ENCODE data around the gene GID8. TPM values are rescaled to one million over a fixed set of nuclear protein-coding genes. Genes with fewer than 3 reads are reported as not detected.

Gene GID8
- total and polyA plus RNA-seq, 2 of the 13 experiments (the other 11 are each of a cell fraction or from before 2014, with no cell fraction given) = 39.6 to 59.8 TPM

DNA sequence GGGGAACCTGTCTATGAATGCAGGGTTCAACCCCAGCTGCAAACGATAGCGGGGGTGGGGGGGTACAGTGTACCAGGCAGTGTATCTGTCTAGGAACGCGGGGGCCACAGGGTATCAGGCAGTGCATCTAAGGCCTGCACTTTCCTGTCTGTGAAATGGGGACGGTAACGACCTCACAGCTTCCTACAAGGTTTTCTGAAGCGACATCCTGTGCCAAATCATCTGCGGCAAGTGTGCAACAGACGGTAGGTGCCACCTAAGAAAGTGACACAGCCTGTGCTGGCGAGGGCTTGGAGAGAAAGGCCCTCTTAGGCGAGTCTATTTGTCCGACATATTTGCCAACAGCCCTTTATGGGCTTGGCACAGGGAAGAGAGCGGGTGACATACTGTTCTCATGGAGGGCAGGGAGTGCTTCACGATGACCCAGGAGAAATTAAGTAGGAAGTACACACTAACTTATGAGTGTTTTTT, 15.5 kb upstream of the GID8 start:
- Histone ChIP-seq H3K27ac (ENCODE audit: extremely low read length, insufficient read depth, low read length) (peak overlapping the region; percentile 90), H3K4me3 (replicated peaks in 1 of 3; ENCODE audit: insufficient read depth in 1 of 3, low read depth in 2 of 3, low read length in 3 of 3) (peak overlapping the region in 1 of 3 experiments; percentile 97; a peak in 1 of 6 replicates), H3K27me3 (ENCODE audit: control insufficient read depth in 1 of 2, insufficient read depth in 2 of 2, low read length in 2 of 2) (peaks cover 0 to 5% of the 10 kb centered on the region in 2 experiments; a peak in 1 of 5 replicates), H3K79me2 (ENCODE audit: insufficient read depth, low read length) (peaks cover 99% of the 10 kb centered on the region), H3K4me2 (ENCODE audit: low read depth, low read length) (peak overlapping the region; percentile 89), H3K4me1 (ENCODE audit: insufficient read depth, low read length) (peaks cover 70% of the 10 kb centered on the region), H3K36me3 (replicated peaks in 1 of 2; ENCODE audit: control insufficient read depth in 1 of 2, insufficient read depth in 2 of 2, low read length in 2 of 2) (peaks cover 0 to 7% of the 10 kb centered on the region in 2 experiments; a peak in 1 of 5 replicates), H3K9me3 (ENCODE audit: low read length) (no peaks in the 10 kb centered on the region), H3K9ac (ENCODE audit: insufficient read depth, low read depth, low read length) (peak overlapping the region; percentile 98), H4K20me1 (ENCODE audit: insufficient read depth, low read length) (peaks cover 76% of the 10 kb centered on the region), H2AFZ (ENCODE audit: low read length) (no peak overlapping the region)
- BruUV-seq (replicated peaks) = no TSS peak
- intact Hi-C loops (cut with micrococcal nuclease; ENCODE audit: unreplicated experiment) = no loop called here
- ChIA-PET CTCF (ENCODE audit: low intra/inter-chr PET ratio, low total read pairs) (no interaction called here), POLR2A (interaction anchor here (0.6 to 6.4 kb wide), 5 partner anchors 9 to 48 kb away, joined by 3 to 118 read pairs (median 14); partner anchors contain the start of genes GID8 and SLC17A9)
- in situ Hi-C loops (cut with HindIII; ENCODE audit: extremely low pct_ligation_motif_present, low pct_unique_long_range_greater_than_20kb) = no loop called here
- DNase-seq (ENCODE audit: low spot score) (no peak), ATAC-seq (no peak), FAIRE-seq (no peak)
- 83% methylated on average over 14 of the region's 14 CpGs for WGBS (ENCODE audit: low lambda C conversion rate)
- TF ChIP-seq, protein P1, sequence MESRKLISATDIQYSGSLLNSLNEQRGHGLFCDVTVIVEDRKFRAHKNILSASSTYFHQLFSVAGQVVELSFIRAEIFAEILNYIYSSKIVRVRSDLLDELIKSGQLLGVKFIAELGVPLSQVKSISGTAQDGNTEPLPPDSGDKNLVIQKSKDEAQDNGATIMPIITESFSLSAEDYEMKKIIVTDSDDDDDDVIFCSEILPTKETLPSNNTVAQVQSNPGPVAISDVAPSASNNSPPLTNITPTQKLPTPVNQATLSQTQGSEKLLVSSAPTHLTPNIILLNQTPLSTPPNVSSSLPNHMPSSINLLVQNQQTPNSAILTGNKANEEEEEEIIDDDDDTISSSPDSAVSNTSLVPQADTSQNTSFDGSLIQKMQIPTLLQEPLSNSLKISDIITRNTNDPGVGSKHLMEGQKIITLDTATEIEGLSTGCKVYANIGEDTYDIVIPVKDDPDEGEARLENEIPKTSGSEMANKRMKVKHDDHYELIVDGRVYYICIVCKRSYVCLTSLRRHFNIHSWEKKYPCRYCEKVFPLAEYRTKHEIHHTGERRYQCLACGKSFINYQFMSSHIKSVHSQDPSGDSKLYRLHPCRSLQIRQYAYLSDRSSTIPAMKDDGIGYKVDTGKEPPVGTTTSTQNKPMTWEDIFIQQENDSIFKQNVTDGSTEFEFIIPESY (CRISPR knock-in tag; IDR thresholded peaks at IDR 0.05) = peak; percentile 19; the same call in 1 of the 2 replicates
- TF ChIP-seq, protein P2, sequence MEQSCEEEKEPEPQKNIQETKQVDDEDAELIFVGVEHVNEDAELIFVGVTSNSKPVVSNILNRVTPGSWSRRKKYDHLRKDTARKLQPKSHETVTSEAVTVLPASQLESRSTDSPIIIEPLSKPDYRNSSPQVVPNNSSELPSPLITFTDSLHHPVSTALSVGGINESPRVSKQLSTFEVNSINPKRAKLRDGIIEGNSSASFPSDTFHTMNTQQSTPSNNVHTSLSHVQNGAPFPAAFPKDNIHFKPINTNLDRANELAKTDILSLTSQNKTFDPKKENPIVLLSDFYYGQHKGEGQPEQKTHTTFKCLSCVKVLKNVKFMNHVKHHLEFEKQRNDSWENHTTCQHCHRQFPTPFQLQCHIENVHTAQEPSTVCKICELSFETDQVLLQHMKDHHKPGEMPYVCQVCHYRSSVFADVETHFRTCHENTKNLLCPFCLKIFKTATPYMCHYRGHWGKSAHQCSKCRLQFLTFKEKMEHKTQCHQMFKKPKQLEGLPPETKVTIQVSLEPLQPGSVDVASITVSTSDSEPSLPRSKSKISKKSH (CRISPR knock-in tag; IDR thresholded peaks at IDR 0.05; ENCODE audit: borderline replicate concordance) = 0 out of 2 replicates have a peak, but pooled peaks have one; percentile 43
- TF ChIP-seq, protein P3, sequence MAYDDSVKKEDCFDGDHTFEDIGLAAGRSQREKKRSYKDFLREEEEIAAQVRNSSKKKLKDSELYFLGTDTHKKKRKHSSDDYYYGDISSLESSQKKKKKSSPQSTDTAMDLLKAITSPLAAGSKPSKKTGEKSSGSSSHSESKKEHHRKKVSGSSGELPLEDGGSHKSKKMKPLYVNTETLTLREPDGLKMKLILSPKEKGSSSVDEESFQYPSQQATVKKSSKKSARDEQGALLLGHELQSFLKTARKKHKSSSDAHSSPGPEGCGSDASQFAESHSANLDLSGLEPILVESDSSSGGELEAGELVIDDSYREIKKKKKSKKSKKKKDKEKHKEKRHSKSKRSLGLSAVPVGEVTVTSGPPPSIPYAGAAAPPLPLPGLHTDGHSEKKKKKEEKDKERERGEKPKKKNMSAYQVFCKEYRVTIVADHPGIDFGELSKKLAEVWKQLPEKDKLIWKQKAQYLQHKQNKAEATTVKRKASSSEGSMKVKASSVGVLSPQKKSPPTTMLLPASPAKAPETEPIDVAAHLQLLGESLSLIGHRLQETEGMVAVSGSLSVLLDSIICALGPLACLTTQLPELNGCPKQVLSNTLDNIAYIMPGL (CRISPR knock-in tag; IDR thresholded peaks at IDR 0.05; ENCODE audit: borderline replicate concordance in 1 of 2, low read depth in 1 of 2) = 0 out of 4 replicates have a peak, but pooled peaks of 1 of the 2 experiments have one; percentile 3
- peak; percentile 91; the same call in 1 of the 2 replicates for TF ChIP-seq ZNF572 (CRISPR knock-in tag; IDR thresholded peaks at IDR 0.05)
- TF ChIP-seq ZNF563 (CRISPR knock-in tag; IDR thresholded peaks at IDR 0.05) = 0 out of 2 replicates have a peak, but pooled peaks have one; percentile 19
- TF ChIP-seq NR2C2 (CRISPR knock-in tag; IDR thresholded peaks at IDR 0.05; ENCODE audit: borderline replicate concordance) = no peak
- TF ChIP-seq, protein P4, sequence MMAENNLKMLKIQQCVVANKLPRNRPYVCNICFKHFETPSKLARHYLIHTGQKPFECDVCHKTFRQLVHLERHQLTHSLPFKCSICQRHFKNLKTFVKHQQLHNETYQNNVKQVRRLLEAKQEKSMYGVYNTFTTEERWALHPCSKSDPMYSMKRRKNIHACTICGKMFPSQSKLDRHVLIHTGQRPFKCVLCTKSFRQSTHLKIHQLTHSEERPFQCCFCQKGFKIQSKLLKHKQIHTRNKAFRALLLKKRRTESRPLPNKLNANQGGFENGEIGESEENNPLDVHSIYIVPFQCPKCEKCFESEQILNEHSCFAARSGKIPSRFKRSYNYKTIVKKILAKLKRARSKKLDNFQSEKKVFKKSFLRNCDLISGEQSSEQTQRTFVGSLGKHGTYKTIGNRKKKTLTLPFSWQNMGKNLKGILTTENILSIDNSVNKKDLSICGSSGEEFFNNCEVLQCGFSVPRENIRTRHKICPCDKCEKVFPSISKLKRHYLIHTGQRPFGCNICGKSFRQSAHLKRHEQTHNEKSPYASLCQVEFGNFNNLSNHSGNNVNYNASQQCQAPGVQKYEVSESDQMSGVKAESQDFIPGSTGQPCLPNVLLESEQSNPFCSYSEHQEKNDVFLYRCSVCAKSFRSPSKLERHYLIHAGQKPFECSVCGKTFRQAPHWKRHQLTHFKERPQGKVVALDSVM (CRISPR knock-in tag; IDR thresholded peaks at IDR 0.05) = no peak
- TF ChIP-seq ZBTB7B (CRISPR knock-in tag; IDR thresholded peaks at IDR 0.05) = peak; percentile 28; the same call in 1 of the 2 replicates
- TF ChIP-seq, protein P5, sequence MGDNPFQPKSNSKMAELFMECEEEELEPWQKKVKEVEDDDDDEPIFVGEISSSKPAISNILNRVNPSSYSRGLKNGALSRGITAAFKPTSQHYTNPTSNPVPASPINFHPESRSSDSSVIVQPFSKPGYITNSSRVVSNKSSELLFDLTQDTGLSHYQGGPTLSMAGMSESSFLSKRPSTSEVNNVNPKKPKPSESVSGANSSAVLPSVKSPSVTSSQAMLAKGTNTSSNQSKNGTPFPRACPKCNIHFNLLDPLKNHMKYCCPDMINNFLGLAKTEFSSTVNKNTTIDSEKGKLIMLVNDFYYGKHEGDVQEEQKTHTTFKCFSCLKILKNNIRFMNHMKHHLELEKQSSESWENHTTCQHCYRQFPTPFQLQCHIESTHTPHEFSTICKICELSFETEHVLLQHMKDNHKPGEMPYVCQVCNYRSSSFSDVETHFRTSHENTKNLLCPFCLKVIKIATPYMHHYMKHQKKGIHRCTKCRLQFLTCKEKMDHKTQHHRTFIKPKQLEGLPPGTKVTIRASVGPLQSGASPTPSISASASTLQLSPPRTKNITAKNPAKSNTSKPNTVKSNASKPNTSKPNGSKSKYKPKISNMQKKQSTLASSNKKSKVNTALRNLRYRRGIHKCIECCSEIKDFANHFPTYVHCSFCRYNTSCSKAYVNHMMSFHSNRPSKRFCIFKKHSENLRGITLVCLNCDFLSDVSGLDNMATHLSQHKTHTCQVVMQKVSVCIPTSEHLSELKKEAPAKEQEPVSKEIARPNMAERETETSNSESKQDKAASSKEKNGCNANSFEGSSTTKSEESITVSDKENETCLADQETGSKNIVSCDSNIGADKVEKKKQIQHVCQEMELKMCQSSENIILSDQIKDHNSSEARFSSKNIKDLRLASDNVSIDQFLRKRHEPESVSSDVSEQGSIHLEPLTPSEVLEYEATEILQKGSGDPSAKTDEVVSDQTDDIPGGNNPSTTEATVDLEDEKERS (CRISPR knock-in tag; IDR thresholded peaks at IDR 0.05) = no peak
- TF ChIP-seq PAF1 (CRISPR knock-in tag; IDR thresholded peaks at IDR 0.05) = peak; percentile 59; the same call in 1 of the 2 replicates
